PFSK-1 (cell line): ENCODE results near the gene SDC4. TPM values are rescaled to one million over a fixed set of nuclear protein-coding genes. Genes with fewer than 3 reads are reported as not detected.

Experiments
- FOXP2 ChIP-seq: optimal IDR thresholded peaks from 2 replicates; pipeline ENCODE3; 2011; ENCODE audit warnings: borderline replicate concordance, control low read depth, inconsistent platforms; ENCODE audit not compliant: insufficient read depth; ENCODE audit errors: extremely low read length, extremely low read depth
- POLR2AphosphoS5 ChIP-seq: IDR thresholded peaks from 2 replicates; pipeline ENCODE4 v1.6.1; 2012; ENCODE audit warnings: low read depth, mild to moderate bottlenecking, control low read depth, low read length, moderate library complexity
- REST ChIP-seq, 2 experiments: IDR thresholded peaks; 2 replicates each; pipeline versions ENCODE4 v1.6.1 to v1.8.0; 2011 to 2012; ENCODE audit warnings: low read depth in 2 of 2, low read length in 2 of 2, control low read depth in 1 of 2, inconsistent platforms in 1 of 2, mild to moderate bottlenecking in 1 of 2, moderate library complexity in 1 of 2; ENCODE audit not compliant: insufficient read depth in 1 of 2
- SIN3A ChIP-seq: IDR thresholded peaks from 2 replicates; pipeline ENCODE4 v1.6.1; 2012; ENCODE audit warnings: mild to moderate bottlenecking, low read length, moderate library complexity, borderline replicate concordance; ENCODE audit not compliant: insufficient read depth
- TAF1 ChIP-seq: IDR thresholded peaks from 2 replicates; pipeline ENCODE4 v1.6.1; 2012; ENCODE audit warnings: low read length, control low read depth, borderline replicate concordance; ENCODE audit not compliant: insufficient read depth
- polyA plus RNA-seq: library from polyadenylated mRNA; unstranded; fragments of >200 nt; gene quantifications from one replicate; pipeline ENCODE4 v1.2.1, GENCODE V29; 2012; ENCODE audit warnings: low read depth, missing spikeins; ENCODE audit not compliant: insufficient read length

The SDC4 gene, protein sequence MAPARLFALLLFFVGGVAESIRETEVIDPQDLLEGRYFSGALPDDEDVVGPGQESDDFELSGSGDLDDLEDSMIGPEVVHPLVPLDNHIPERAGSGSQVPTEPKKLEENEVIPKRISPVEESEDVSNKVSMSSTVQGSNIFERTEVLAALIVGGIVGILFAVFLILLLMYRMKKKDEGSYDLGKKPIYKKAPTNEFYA
- 0.59 TPM for polyA plus RNA-seq

DNA sequence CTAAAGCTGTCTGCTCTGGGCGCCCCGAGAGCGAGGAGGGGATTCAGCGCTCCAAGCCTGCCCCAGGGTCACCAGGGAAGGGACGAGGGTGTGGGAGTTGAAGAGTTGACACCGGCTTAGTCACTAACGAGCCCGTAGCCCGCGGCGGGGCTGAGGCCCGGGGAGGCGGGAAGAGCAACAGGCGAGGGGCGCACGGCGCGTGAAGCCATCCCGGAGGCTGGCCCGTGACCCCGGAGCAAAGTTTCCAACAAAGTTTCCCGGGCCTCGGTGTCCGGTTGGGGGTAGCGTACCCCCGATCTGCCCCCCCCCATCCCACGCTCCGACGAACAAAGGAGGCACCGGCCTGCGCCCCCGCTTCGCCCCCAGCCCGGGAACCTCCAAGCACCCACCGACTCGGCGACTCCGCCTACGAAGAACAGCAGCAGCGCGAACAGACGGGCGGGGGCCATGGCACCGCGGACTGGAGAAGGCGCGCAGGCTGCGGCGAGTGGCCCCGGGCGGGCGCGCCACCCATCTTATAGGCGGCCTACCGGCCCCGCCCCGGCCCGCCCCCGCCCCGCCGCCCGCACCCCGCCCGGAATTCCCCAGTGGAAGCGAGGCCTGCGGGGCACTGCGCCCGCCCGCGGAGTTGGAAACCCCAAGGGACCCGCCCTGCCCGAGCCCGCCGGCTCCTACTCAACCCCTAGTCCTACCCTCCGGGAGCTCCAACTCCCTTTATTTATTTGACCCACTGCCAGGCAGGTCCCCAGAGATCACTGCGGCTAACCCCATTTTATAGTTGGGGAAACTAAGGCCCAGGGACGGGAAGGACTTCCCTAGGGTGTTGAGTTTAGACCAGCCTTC is at the start of gene SDC4:
SDC4 (minus strand) TSS at position 489 of the 843 bp plus-strand sequence; CDS start at position 449, 40 bp downstream.
- TF ChIP-seq POLR2AphosphoS5, result no peak
- TF ChIP-seq SIN3A, result no peak
- TF ChIP-seq FOXP2, result no peak
- TF ChIP-seq REST (IDR thresholded peaks at IDR 0.05; ENCODE audit: insufficient read depth in 1 of 2, low read depth in 2 of 2, low read length in 2 of 2), result no peak
- TF ChIP-seq TAF1, result no peak

DNA sequence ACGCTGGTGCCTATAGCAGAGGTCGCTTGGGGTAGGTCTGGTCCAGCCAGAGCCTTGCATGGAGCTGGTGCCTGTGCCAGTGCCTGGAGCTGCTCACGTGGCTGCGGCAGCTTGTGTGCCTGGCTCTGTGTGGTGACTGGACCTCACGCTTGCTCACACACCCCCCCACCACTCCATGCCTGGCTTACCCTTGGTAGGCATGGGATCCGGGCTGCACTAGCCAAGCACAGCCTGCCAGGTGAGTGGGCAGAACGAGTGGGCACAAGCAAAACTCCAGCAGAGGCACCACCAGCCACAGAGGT is 46.8 kb upstream of the SDC4 start:
- TF ChIP-seq POLR2AphosphoS5 (no peak), SIN3A (no peak), REST (IDR thresholded peaks at IDR 0.05; ENCODE audit: insufficient read depth in 1 of 2, low read depth in 2 of 2, low read length in 2 of 2) (no peak), FOXP2 (no peak), TAF1 (no peak)

DNA sequence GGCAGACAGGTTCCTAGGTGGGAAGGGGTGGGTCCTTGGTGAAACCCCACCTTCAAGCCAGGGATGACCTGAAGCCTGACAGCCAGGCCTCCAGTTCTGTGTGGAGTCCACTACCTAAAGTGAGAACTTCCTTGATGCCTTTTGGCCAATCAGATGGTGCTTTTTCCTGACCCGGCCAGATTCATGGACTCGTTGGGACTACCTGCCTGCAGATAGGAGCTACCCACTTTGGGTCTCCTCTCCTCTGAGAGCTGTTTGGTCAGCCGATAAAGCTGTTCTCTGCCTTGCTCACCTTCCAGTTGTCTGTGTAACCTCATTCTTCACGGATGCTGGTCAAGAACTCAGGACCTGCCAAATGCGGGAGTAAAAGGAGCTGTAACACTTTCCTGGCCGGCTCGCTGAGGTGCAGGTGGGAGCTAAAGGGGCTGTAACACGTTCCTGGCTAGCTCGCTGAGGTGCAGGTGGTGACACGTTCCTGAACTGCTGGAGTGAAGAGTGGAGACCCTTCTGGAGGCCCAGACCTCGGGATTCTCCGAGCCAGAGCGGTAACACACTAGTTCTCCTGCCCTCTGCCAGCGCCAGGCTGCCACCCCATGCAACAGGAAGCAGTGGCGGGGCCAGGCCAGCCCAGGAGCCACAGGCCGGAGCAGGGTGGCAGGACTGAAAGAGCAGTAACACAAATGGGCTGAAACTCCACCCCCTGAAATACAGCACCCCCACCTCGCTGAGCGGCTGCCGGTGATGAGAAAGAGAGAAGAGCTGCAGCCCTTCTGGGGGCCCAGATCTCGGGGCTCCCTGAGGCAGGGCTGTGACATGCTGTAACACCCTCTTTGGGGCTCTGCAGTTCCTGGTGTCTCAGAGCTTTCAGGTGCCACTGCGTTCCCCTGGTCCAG is 46.2 kb upstream of the SDC4 start:
- TF ChIP-seq FOXP2 (no peak), POLR2AphosphoS5 (no peak), REST (IDR thresholded peaks at IDR 0.05; ENCODE audit: insufficient read depth in 1 of 2, low read depth in 2 of 2, low read length in 2 of 2) (no peak), TAF1 (no peak), SIN3A (no peak)

- TF ChIP-seq REST (IDR thresholded peaks at IDR 0.05; ENCODE audit: insufficient read depth in 1 of 2, low read depth in 2 of 2, low read length in 2 of 2), result no peak
- no peak for TF ChIP-seq POLR2AphosphoS5
- no peak for TF ChIP-seq TAF1
- no peak for TF ChIP-seq SIN3A
- TF ChIP-seq FOXP2, result no peak
These were observed 44.5 kb upstream of the SDC4 start for GRCh38 chr20:45392733-45393132.
